ENCODE data around the gene HS6ST3.

Gene HS6ST3

GRCh38 chr13:96792188-96792587 is 702.3 kb downstream of the HS6ST3 start:
- no peak for TF ChIP-seq POLR2A (IDR thresholded peaks at IDR 0.05; ENCODE audit: low read depth, low read length)
- DNase-seq (ENCODE audit: insufficient read length, low spot score) (no peak), FAIRE-seq (no peak)

- TF ChIP-seq POLR2A (IDR thresholded peaks at IDR 0.05; ENCODE audit: low read depth, low read length) = no peak
- no peak for FAIRE-seq
- no peak for DNase-seq (ENCODE audit: insufficient read length, low spot score)
These were observed 703.0 kb downstream of the HS6ST3 start for GRCh38 chr13:96792736-96793403.

DNA sequence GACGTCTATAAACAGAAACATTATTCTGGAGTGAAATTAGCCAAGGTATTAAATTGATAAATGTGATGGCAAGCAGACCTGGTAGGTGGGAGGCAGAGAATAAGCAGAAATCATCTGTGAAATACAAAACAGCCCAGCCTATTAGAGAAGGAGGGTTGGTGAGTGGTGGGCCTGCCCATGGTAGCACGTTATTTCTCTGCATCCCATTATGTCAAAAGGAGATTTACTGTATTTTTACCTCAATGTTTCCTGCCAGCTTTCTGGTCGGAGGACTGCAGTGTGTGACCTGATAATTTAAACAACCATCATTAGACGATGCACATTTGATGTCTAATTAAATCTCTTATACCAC is 703.5 kb downstream of the HS6ST3 start:
- FAIRE-seq (no peak), DNase-seq (ENCODE audit: insufficient read length, low spot score) (no peak)

GRCh38 chr13:96794669-96795068 is 704.8 kb downstream of the HS6ST3 start:
- no peak for DNase-seq (ENCODE audit: insufficient read length, low spot score)
- TF ChIP-seq POLR2A (IDR thresholded peaks at IDR 0.05; ENCODE audit: low read depth, low read length) = no peak
- FAIRE-seq = no peak

More for the DNA sequence above, 703.5 kb downstream of the HS6ST3 start:
- TF ChIP-seq POLR2A (IDR thresholded peaks at IDR 0.05; ENCODE audit: low read depth, low read length) = no peak

DNA sequence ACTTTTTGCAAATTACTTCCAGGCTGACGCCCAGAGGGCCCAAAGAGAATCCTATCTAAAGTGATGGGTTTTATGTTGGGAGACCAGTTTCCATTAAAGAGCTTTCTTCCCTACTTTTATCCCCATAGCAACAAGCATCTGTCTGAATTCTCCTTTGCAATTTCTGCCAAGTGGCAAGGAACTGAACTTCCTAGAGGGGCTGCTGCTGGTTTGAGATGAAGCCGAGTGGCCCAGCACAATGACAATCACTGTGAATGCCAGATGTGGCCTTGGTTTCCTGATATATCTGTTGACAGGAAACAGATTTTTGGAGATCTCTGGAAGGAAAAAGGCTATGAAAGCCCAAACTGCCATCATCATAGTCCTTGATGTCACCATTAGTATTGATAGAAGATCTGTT is 705.8 kb downstream of the HS6ST3 start:
- DNase-seq (ENCODE audit: insufficient read length, low spot score) = no peak
- TF ChIP-seq POLR2A (IDR thresholded peaks at IDR 0.05; ENCODE audit: low read depth, low read length) = no peak
- no peak for FAIRE-seq

DNA sequence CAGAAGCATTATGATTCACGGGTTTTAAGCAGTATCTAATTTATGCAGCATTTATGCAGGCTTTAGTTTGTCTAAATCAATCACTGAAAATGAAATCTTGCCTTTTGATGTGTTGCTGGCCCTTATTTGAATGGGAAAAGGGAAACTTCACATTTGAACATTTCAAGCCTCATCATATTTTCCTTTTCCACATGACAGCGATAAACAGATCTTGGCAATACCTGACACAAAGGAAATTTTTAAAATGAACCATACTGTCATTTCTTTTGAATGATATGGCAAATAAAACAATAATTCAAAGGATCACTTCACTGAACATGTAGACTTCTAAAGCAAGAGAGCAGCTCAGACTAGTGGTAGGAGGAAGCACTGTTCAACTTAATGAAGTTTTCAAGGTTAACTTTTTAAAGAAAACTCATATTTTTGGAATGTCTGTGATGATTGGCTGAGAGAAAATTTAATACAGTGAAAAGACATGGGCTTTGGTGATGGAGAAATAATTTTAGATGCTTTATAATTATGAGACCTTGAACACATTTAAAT is 706.3 kb downstream of the HS6ST3 start:
- DNase-seq (ENCODE audit: insufficient read length, low spot score) = no peak
- FAIRE-seq = no peak
- TF ChIP-seq POLR2A (IDR thresholded peaks at IDR 0.05; ENCODE audit: low read depth, low read length) = no peak

- no peak for DNase-seq (ENCODE audit: insufficient read length, low spot score)
- TF ChIP-seq POLR2A (IDR thresholded peaks at IDR 0.05; ENCODE audit: low read depth, low read length) = no peak
- FAIRE-seq = no peak
These were observed 707.2 kb downstream of the HS6ST3 start for GRCh38 chr13:96797136-96797535.

GRCh38 chr13:96803456-96804100 is 713.7 kb downstream of the HS6ST3 start:
- no peak for TF ChIP-seq POLR2A (IDR thresholded peaks at IDR 0.05; ENCODE audit: low read depth, low read length)
- DNase-seq (ENCODE audit: insufficient read length, low spot score) = no peak
- FAIRE-seq = no peak

DNA sequence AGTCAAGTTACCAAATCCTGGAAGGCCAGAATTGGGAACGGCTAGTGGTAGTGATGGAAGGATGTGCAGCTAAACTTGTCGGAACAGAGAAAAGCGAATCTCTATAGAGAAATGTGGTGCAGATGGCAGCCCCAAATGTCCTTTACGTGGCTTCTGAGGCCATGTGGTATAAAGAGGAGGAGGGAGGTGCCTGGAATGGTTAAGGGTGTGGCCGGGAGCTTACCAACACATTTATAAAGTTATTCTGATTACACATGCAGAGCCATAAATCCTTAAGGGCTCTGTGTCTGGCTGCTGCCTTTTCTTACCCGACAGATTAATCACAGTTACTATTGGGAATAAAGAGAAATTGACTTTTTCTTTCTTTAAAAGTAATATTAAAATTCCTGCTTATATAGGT is 714.3 kb downstream of the HS6ST3 start:
- no peak for FAIRE-seq
- TF ChIP-seq POLR2A (IDR thresholded peaks at IDR 0.05; ENCODE audit: low read depth, low read length) = no peak
- no peak for DNase-seq (ENCODE audit: insufficient read length, low spot score)

GRCh38 chr13:96806746-96807145 is 716.8 kb downstream of the HS6ST3 start:
- FAIRE-seq = no peak

GRCh38 chr13:96809366-96810096 is 719.6 kb downstream of the HS6ST3 start:
- no peak for TF ChIP-seq POLR2A (IDR thresholded peaks at IDR 0.05; ENCODE audit: low read depth, low read length)
- DNase-seq (ENCODE audit: insufficient read length, low spot score) = no peak
- no peak for FAIRE-seq

More at GRCh38 chr13:96806746-96807145, 716.8 kb downstream of the HS6ST3 start:
- no peak for DNase-seq (ENCODE audit: insufficient read length, low spot score)
- no peak for TF ChIP-seq POLR2A (IDR thresholded peaks at IDR 0.05; ENCODE audit: low read depth, low read length)

GRCh38 chr13:96810104-96810503 is 720.2 kb downstream of the HS6ST3 start:
- TF ChIP-seq POLR2A (IDR thresholded peaks at IDR 0.05; ENCODE audit: low read depth, low read length) = no peak
- FAIRE-seq = no peak
- no peak for DNase-seq (ENCODE audit: insufficient read length, low spot score)

- TF ChIP-seq POLR2A (IDR thresholded peaks at IDR 0.05; ENCODE audit: low read depth, low read length) = no peak
- DNase-seq (ENCODE audit: insufficient read length, low spot score) (no peak), FAIRE-seq (no peak)
These were observed 721.1 kb downstream of the HS6ST3 start for GRCh38 chr13:96811049-96811448.

DNA sequence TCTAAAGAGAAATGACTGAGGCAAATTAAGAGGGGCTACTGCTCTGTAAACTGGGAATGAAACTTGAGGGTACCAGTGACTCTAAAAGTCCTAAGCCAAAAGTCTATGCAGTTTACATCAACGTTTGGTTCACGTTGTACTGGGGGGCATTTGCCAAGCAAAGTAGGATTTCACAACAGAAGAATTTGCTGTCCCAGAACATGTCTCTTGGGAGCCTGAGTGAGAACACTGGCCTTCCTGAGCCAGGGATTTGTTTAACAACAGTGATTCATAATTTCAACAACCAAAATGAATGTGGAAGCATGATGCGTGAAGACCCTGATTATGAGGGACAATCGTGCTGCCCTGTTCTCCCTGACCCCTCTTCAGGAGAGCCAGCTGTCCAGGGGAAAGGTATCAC is 726.4 kb downstream of the HS6ST3 start:
- FAIRE-seq (no peak), DNase-seq (ENCODE audit: insufficient read length, low spot score) (no peak)

More for the DNA sequence above, 726.4 kb downstream of the HS6ST3 start:
- no peak for TF ChIP-seq POLR2A (IDR thresholded peaks at IDR 0.05; ENCODE audit: low read depth, low read length)
